K562 (cell line): ENCODE data around the gene CFAP97D2. TPM values are rescaled to one million over a fixed set of nuclear protein-coding genes. Genes with fewer than 3 reads are reported as not detected.
A peak's percentile ranks its signal among the peaks of the same experiment; 100 is the strongest.

Experiments
- DEAF1 ChIP-seq: fragments of 450-650 bp; formaldehyde crosslinking; IDR thresholded peaks from 2 replicates; pipeline ENCODE4 v1.4.0; 2020; ENCODE audit warnings: mild to moderate bottlenecking, moderate library complexity
- E2F8 ChIP-seq: fragments of 450-650 bp; IDR thresholded peaks from 2 replicates; pipeline ENCODE4 v1.7.1; 2018; ENCODE audit warnings: mild to moderate bottlenecking, low read depth; ENCODE audit not compliant: partially characterized antibody
- ERF ChIP-seq: fragments of 450-650 bp; formaldehyde crosslinking; IDR thresholded peaks from 2 replicates; pipeline ENCODE4 v1.4.0; 2020; ENCODE audit warnings: mild to moderate bottlenecking, mixed read lengths
- MAFG ChIP-seq: fragments of 450-650 bp; conservative IDR thresholded peaks from 2 replicates; pipeline ENCODE4 v1.6.1; 2016; ENCODE audit warnings: missing genetic modification characterization, missing compliant biosample characterization
- MEF2D ChIP-seq: conservative IDR thresholded peaks from 2 replicates; pipeline ENCODE4 v1.6.1; 2016; ENCODE audit warnings: low read depth, missing genetic modification characterization, missing compliant biosample characterization
- MTF1 ChIP-seq: fragments of 250-450 bp; sonication (Bioruptor Pico); IDR thresholded peaks from 2 replicates; pipeline ENCODE4 v1.9.0; 2021; ENCODE audit warnings: moderate library complexity, mild to moderate bottlenecking, inconsistent platforms, borderline replicate concordance
- POLR2AphosphoS5 ChIP-seq: IDR thresholded peaks from 2 replicates; pipeline ENCODE4 v1.6.1; 2011; ENCODE audit warnings: mild to moderate bottlenecking, low read depth, low read length, moderate library complexity; ENCODE audit not compliant: control insufficient read depth, insufficient read depth
- PTRF ChIP-seq: fragments of 450-650 bp; IDR thresholded peaks from 2 replicates; pipeline ENCODE4 v1.6.1; 2016; ENCODE audit warnings: mild to moderate bottlenecking, missing genetic modification characterization, missing compliant biosample characterization
- RBM22 ChIP-seq: fragments of 200-400 bp; formaldehyde crosslinking; IDR thresholded peaks from 2 replicates; pipeline ENCODE4 v1.6.1; 2018; ENCODE audit warnings: low read length, low read depth; ENCODE audit not compliant: poor library complexity, severe bottlenecking
- SAFB2 ChIP-seq: fragments of 200-400 bp; formaldehyde crosslinking; IDR thresholded peaks from 2 replicates; pipeline ENCODE4 v1.6.1; 2018; ENCODE audit warnings: borderline replicate concordance, low read length, low read depth, moderate library complexity; ENCODE audit not compliant: severe bottlenecking
- SMAD1 ChIP-seq: fragments of 150-350 bp; IDR thresholded peaks from 2 replicates; pipeline ENCODE4 v1.6.1; 2014; ENCODE audit warnings: low read length, low read depth; ENCODE audit not compliant: partially characterized antibody
- SMAD4 ChIP-seq: fragments of 250-450 bp; sonication (Bioruptor Pico); conservative IDR thresholded peaks from 2 replicates; pipeline ENCODE4 v1.8.0; 2021; ENCODE audit warnings: inconsistent platforms, mild to moderate bottlenecking, moderate library complexity
- SREBF1 ChIP-seq: fragments of 150-350 bp; IDR thresholded peaks from 2 replicates; pipeline ENCODE4 v1.6.1; 2014; ENCODE audit warnings: antibody characterized with exemption, low read depth, low read length, borderline replicate concordance
- SRSF3 ChIP-seq: fragments of 200-400 bp; formaldehyde crosslinking; IDR thresholded peaks from 2 replicates; pipeline ENCODE4 v1.6.1; 2016; ENCODE audit warnings: mild to moderate bottlenecking, low read length, moderate library complexity; ENCODE audit not compliant: insufficient read depth
- TAF15 ChIP-seq: fragments of 200-400 bp; formaldehyde crosslinking; IDR thresholded peaks from 2 replicates; pipeline ENCODE4 v1.6.1; 2017; ENCODE audit warnings: mild to moderate bottlenecking, low read depth, low read length, moderate library complexity
- ZBTB11 ChIP-seq, 3 experiments: fragments of 200-800 bp in 1 of 3; fragments of 250-450 bp in 1 of 3; fragments of 450-650 bp in 1 of 3; sonication (Bioruptor Pico) in 1 of 3; sonication (Bioruptor generic) in 1 of 3; formaldehyde crosslinking in 1 of 3; IDR thresholded peaks; 2 replicates each; pipeline versions ENCODE4 v1.6.1 to v1.8.0; 2016 to 2022; ENCODE audit warnings: mild to moderate bottlenecking in 2 of 3, missing genetic modification characterization in 2 of 3, missing compliant biosample characterization in 1 of 3, moderate library complexity in 1 of 3
- ZFP30 ChIP-seq: fragments of 250-450 bp; sonication (Bioruptor Pico); IDR thresholded peaks from 2 replicates; pipeline ENCODE4 v1.8.0; 2022; ENCODE audit warnings: moderate library complexity, mild to moderate bottlenecking, inconsistent platforms, borderline replicate concordance
- ZNF444 ChIP-seq: fragments of 250-450 bp; sonication (Bioruptor Pico); IDR thresholded peaks from 2 replicates; pipeline ENCODE4 v1.4.0; 2020; ENCODE audit warnings: mild to moderate bottlenecking, moderate library complexity
- ZNF778 ChIP-seq: fragments of 450-650 bp; formaldehyde crosslinking; IDR thresholded peaks from 2 replicates; pipeline ENCODE4 v1.4.0; 2020; ENCODE audit warnings: mild to moderate bottlenecking, moderate library complexity
- polyA plus RNA-seq, 8 experiments: library from polyadenylated mRNA; depleted of rRNA in 4 of 8; stranded (reverse) in 5 of 8; unstranded in 3 of 8; fragments of >200 nt; fragmentation: Nextera tagmentation in 2 of 8; fragmentation: Illumina TruSeq in 1 of 8; extraction: Ambion mirVana in 2 of 8; extraction: Trizol in 1 of 8; gene quantifications; 2 replicates each; pipeline versions ENCODE4 v1.2.1 to v1.2.3, GENCODE V29; 2011 to 2014; ENCODE audit warnings: inconsistent platforms in 1 of 8, missing spikeins in 1 of 8
- total RNA-seq, 7 experiments: library from RNA; depleted of rRNA in 6 of 7; stranded (reverse); fragments of >200 nt in 6 of 7; fragmentation: Illumina TruSeq in 2 of 7; extraction: Trizol in 2 of 7; gene quantifications; 2 replicates each; pipeline versions ENCODE4 v1.2.1 to v1.2.3, GENCODE V29; 2011 to 2021; ENCODE audit warnings: low replicate concordance in 1 of 7

Gene CFAP97D2
- total and polyA plus RNA-seq, 9 of the 15 experiments (the other 6 are each of a cell fraction or from before 2014, with no cell fraction given), result not detected

DNA sequence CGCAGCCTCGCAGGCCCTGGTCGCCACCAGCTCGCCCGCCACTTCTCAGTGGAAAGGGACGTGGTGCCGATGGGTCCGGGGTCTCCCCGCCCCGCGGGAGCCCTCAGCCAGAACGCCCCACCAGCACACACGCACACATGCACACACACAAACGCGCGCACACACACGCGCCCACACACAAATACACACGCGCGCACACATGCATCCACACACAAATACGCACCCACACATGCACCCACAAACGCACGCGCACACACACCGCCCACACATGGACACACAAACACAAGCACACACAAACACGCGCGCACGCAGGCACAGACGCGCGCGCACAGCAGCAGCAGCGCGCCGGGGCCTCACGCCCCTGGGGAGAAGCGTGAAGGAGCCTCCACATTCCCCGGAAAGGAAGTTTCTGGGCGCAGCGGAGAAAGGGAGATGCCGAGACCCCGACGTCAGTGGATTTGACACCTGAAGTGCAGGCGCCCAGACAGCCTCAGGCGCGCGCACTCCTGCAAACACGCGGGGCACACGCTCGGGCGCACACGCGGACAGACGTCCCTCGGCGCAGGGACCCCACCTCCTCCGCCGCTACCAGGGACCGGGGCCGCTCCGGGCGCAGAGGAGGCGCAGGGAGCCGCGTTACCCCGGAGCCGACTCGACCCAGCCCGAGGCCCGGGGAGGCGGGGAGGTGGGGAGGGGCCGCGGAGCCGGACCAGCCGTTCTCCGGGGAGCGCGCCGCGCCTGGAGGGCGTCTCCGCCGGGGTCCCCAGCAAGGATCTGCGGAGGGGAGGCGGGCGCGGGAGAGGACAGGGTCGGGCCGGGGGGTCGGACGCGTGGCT is 47.3 kb upstream of the CFAP97D2 start (continued):
- TF ChIP-seq ZBTB11 (CRISPR knock-in tag; IDR thresholded peaks at IDR 0.05), result 0 out of 6 replicates have a peak, but pooled peaks of 1 of the 3 experiments have one; percentile 26
- no peak for TF ChIP-seq ZNF444
- TF ChIP-seq SMAD4 (CRISPR knock-in tag), result 0 out of 2 replicates have a peak, but pooled peaks have one; percentile 24
- TF ChIP-seq SAFB2, result no peak
- TF ChIP-seq SREBF1, result no peak
- TF ChIP-seq SMAD1, result no peak
- TF ChIP-seq POLR2AphosphoS5, result no peak
- TF ChIP-seq ERF (CRISPR knock-in tag), result no peak
- no peak for TF ChIP-seq ZFP30 (CRISPR knock-in tag)
- no peak for TF ChIP-seq TAF15
- TF ChIP-seq MTF1 (CRISPR knock-in tag), result no peak
- no peak for TF ChIP-seq RBM22
- TF ChIP-seq DEAF1 (CRISPR knock-in tag), result no peak
- no peak for TF ChIP-seq MAFG (tag)
- TF ChIP-seq ZNF778 (CRISPR knock-in tag), result no peak
- TF ChIP-seq MEF2D (tag), result no peak
- TF ChIP-seq E2F8, result no peak
- no peak for TF ChIP-seq SRSF3
- TF ChIP-seq PTRF (tag), result no peak
